Fibroblast of mammary gland (primary cell): ENCODE data around the gene RBM12.

Experiments used
- DNase-seq: peaks from one replicate; pipeline ENCODE4 v3.0.0-alpha.2; 2010; ENCODE audit warnings: low read depth
- H3K4me3 ChIP-seq: 2 replicates; pipeline ENCODE4 v1.5.1; 2011; ENCODE audit warnings: low read depth, mild to moderate bottlenecking, low read length, moderate library complexity; ENCODE audit not compliant: control insufficient read depth
- CTCF ChIP-seq: conservative IDR thresholded peaks from 2 replicates; pipeline ENCODE4 v1.5.1; 2011; ENCODE audit warnings: low read depth, low read length, inconsistent platforms; ENCODE audit not compliant: control insufficient read depth, insufficient read depth

Gene RBM12

GRCh38 chr20:35632539-35633115 lies 32.1 kb downstream of the RBM12 start:
- no peak for TF ChIP-seq CTCF
- DNase-seq, result no peak
- H3K4me3 ChIP-seq, result no peak overlapping the region

GRCh38 chr20:35630636-35631035 lies 34.1 kb downstream of the RBM12 start:
- DNase-seq, result no peak
- no peak for TF ChIP-seq CTCF
- no peak overlapping the region for H3K4me3 ChIP-seq

GRCh38 chr20:35629427-35630145 lies 35.1 kb downstream of the RBM12 start:
- no peak overlapping the region for H3K4me3 ChIP-seq
- no peak for DNase-seq
- no peak for TF ChIP-seq CTCF

DNA sequence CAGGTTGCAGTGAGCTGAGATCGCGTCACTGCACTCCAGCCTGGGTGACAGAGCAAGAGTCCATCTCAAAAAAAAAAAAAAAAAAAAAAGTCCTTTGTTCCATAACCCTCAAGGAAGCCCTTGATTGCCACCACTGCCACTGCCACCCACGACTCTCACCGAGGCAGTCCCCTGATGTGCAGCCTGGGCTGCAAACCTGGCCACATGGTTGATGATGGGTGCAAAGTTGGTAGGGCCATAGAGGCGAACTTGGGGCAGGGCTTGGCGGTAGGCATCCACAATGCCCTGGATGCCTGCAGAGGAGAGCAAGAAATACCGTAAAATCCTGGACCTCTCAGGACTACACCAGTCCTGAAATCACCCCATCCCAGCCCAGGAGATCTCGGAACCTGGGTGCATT lies 37.6 kb downstream of the RBM12 start:
- TF ChIP-seq CTCF, result no peak
- H3K4me3 ChIP-seq, result no peak overlapping the region
- no peak for DNase-seq

DNA sequence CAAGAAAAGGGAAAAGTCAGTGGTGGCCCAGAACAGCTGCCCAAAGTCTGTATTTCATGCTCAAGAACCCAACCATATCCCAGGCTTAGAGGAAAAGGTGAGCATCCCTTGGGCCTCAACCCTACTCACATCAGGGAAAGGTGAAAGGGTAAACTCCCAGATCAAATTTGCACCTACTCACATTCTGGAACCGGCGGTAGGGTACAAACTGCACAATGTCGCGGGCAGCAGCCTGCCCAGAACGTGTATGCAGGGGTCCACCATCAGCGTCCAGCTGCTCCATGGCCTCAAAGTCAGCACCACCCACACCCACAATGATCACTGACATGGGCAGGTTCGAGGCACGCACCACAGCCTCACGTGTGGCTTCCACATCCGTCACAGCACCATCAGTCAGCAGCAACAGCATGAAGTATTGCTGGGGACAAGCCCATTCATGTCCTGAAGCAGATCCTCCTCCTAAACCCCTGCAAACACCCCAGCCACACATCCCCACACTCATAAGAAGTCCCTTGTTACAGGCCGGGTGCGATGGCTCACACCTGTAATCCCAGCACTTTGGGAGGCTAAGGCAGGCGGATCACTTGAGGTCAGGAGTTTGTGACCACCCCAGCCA lies 38.2 kb downstream of the RBM12 start:
- H3K4me3 ChIP-seq, result no peak overlapping the region
- DNase-seq, result no peak
- TF ChIP-seq CTCF, result no peak

DNA sequence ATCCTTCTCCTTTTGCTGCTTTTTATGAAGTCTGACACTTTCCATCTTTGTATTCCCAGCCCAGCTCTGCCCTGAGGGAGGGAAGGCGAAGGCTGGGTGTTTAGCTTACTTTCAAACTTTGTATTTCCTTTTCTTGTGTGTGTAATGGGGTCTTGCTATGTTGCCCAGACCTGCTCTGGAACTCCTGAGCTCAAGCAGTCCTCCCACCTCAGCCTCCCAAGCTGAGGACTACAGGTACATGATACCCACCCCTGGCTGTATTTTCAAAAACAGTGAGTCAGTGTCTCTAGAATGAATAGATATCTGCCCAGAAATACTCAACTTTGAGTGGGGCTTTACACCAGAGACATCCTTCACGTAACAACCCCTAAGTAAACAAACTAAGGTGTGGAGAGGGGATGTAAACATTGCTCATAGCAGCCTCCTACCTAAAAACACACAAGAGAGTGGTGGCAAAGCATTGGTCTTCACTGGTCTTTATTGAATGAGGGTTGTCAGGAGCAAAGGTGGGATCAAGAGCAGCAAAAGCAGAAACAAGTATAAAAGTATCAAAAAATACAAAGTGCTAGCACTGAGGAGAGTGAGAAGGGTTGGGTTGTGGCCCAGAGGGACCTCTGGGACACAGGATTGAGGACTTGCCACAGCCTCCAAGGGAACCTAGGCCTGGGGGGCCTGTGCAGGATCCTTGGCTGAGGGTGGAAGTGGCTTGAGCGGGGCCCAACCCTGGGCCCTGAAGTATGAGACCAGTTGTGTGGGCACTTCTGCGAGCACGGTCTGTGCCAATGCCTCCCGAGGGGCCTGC lies 38.9 kb downstream of the RBM12 start:
- TF ChIP-seq CTCF, result no peak
- no peak for DNase-seq
- H3K4me3 ChIP-seq, result no peak overlapping the region
